HK-2 (cell line): ENCODE measurements around the gene EFCC1.

Experiments used
- DNase-seq: peaks from one replicate; pipeline ENCODE4 v3.0.0-alpha.2; 2018; ENCODE audit not compliant: unreplicated experiment

The EFCC1 gene

DNA sequence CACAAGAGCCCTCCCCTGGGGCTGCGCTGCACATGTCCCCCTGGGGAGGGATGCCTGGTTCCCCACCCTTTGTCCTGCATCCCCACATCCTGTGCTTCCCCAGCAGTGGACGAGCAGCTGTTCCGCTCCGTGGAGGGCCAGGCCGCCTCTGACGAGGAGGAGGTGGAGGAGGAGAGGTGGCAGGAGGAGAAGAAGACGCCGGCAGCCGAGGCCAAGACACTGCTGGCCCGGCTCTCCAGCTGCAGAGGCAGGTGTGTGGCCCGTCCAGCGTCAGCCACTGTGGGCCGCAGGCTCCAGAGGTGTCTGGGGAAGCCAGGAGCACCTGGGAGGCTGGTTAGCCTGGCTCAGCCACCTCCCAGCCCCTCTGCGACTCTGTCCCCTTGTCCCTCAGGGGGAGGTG, 31.6 kb downstream of the EFCC1 start:
- DNase-seq: no peak

DNA sequence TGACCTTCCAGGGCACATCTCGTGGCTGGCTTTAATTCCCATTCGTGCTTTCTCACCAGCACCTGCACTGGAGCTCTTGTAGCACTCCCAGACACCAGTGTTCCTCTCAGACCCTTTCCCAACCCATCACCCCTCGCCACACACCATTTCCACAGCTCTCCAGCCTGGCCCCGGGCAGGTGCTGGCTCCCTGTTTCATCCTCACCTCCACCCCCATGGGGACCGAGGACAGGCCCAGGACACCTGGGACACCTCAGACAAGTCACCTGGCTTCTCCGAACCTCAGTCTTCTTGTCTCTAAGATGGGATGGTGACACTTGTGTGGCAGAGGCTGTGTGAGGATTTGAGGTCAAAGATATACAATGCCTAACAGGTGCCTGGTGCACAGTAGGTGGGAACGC, 32.0 kb downstream of the EFCC1 start:
- no peak for DNase-seq

DNA sequence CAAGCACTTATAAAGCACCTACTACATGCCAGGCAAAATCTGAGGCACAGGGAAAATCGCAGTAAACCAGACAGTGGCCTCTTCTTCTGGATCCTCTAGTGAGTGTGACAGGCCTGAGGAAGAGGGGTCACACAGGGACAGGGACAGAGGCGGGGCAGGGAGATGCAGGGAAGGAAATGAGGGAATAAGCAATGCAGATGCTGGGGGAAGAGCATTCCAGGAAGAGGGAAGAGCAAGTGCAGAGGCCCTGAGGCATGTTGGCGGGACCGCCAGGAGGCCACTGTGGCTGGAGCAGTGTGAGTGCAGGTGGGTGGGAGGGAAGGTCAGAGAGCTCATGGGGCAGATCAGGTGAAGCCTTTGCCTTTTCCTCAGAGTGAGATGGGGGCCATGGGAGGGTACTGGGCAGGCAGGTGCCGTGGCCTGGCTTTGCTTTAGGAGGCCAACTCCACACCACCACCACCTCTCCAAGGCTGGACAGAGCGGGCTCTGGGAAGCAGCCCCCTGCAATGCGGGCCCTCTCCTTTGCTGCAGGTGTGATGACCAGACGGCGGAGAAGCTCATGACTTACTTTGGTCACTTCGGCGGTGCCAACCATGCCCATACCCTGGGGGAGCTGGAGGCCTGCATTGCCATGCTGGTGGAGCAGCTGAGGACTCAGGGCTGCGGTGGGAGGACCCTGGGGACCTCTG, 32.7 kb downstream of the EFCC1 start:
- no peak for DNase-seq

DNA sequence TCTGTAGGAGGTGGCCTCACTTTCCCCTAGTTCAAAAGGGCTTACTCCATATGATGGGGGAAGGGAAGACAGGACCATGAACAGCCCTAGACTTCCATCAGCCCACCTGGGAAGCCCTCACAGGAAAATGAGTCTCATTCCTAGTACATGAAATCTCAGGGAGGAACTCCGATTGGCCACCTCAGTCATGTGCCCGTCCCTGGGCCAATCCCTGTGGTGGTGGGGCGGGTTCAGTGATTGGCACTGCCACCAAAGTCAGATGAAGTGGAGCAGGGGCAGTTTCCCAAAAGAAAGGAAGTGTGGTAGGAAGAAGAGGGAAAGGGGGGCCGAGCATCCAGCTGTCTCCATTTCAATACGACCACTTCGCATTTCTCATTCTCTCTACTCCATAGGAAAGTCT, 33.5 kb downstream of the EFCC1 start:
- no peak for DNase-seq

DNA sequence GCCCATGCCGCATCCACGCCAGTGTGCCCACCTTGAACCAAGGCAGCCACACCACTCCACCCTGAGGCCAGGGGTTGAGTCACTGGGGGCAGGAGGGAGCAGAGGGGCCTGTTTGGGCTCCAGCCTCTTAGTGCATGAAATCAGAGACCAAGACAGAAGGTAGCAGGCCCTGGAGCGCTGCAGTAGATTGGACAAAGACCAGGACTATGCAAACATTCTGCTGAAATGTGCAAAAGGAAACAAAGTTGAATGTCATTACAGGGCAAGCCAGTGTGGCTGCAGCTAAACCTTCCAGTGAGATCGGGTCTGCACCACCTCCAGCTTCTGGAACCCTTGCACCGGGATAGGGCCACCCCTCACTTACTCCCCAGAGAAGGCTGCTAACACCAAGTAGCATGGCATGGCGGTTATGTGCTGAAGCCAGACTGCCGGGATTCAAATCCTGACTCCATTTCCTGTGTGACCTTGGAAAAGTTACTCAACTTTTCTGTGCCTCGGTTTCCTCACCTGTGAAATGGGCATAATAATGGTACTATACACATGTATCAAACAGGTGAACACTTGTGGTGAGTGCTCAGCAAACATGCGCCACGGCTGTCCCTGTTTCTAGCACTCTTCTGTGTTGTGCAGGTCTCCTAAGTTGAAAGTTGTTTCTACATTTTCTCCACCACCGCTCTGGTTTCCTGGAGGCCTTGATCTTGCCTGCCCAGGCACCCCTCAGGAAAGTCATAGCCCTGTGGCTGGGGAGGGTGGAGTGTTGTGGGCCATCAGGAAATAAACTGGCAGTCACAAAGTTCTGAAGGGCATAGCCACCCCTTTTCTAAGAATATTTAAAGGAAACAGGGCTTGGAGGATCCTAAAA, 34.5 kb downstream of the EFCC1 start:
- DNase-seq: no peak

DNA sequence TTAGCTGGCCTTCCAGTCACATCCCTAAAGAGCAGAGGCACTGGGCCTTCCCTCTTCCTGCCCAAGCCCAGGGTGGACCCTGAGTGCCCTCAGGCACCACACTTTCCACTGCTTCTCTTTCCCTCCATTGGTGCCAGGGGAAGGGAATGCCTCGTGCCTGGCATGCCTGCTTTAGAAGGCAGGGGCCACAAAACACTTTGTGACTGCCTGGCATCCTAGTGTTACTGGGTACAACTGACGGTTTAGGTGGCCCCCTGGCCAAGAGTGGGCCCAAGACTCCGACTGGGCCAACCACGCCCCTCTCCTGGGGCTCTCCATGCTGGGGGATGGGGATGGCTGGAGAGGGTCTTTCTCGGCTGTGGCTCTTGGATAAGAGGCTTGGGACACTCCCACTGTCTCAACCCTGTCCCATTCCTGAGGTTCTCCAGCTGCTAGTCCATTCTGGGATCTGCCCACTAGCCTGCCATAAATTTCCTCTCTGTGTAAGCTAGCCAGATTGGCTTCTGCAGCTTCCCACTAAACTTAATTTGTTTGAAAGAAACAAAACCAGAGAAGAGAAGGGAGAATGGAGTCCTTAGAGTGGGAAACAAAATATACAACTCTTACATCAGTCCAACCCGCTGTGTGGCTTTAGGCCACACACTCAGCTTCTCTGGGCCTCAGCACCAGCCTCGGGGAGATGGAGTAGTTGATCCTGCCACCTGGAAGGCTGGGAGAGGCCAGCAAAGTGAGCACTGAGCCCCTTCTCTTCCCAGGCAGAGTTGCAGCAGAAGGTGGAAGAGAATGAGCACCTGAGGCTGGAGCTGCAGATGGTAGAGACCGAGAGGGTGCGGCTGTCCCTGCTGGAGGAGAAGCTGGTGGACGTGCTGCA, 35.4 kb downstream of the EFCC1 start:
- DNase-seq: no peak

DNA sequence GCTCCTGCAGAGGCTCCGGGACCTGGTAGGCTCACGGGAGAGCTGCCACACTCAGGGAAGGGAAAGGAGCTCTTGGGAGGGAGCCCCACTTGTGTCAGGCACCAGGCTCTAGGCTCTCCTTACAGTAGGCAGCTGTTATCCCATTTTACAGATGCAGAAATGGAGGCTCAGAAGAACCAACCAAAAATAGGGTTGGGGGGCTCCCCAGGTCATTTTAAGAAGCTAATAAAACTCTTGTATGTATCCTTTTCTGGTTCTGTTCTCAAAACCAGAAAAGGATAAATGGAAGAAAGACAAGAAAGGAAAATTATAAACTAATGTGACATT, 36.0 kb downstream of the EFCC1 start:
- DNase-seq: no peak

DNA sequence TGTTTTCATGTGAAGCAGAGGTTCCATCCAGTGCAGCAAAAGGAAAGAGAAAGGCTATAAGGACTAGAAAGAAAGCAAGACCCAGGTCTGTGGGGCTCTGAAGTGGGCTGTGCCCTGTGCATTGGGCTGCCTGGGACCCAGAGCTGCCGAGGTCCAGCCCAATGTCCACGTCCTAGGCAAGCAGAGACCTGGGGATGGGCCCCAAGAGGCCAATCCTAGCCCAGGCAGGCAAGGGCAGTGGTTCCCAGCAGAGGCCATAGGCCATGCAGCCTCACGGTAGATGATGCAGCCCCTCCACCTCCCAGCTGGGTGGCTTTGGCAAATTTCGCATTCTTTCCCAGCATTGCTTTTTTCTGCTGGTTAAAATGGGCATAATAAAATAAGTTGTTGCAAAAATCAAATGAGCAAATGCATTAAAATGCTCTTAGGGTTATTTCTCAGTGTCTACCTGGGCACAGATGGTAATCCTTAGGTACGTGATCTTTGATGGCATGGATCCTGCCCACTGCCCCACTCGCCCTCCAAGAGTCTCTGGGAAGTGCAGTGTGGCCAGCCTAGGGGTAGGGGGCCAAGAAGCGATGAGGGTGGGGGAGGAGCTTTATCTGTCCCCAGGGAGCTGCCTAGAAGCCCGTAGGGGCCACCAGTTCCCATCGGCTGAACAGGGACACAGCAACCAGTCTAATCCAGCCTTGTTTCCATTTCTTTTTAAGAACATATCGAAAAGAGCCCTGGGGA, 37.2 kb downstream of the EFCC1 start:
- no peak for DNase-seq

DNA sequence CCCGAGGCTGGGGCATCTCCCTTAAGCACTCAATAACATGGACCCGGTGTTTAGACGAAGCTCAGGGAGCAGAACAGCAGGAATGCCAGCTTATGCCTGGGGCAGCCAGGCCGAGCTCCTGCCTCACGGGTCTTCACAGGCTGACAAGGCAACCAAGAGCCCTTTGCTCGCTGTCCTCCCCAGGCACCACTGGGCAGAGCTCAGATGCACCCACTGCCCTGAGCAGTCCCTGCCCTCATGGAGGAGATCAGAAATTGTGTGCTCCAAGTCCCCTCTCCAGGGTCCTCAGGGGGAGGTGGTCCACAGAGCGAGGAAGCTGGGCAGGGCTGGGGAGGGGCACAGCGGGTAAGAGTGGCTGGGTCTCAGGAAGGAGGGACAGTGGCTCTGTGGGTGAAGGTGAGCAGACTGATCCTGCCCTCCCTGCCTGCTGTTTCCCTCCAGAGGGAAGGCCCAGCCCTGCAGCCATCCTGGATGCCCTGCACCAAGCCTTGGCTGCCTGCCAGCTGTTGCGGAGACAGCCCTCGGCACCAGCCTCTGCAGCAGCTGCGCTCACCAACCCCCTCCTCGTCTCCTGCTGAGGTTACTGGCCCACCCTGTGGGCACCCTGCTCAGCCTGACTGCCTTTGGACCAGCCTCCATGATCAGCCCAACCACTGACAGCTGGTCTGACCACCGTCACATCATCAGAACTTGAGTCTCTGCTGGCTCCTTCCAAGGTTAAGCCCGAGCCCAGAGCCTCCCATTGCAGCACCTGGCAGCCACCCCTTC, 38.4 kb downstream of the EFCC1 start:
- no peak for DNase-seq

DNA sequence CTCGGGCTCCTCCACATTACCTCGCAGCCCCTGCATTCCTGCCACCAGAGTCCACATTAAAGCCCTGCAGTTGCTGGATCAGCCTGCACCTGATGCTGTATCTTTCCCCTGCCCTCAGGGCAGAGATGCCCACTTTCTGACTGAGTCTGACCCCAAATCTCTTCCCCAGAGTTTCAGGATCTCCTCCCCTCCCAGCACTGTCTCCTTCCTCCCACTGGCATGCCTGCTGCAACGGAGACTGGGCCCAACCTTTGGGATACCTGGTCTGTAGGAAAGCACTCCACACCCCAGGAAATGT, 38.9 kb downstream of the EFCC1 start:
- DNase-seq: no peak

DNA sequence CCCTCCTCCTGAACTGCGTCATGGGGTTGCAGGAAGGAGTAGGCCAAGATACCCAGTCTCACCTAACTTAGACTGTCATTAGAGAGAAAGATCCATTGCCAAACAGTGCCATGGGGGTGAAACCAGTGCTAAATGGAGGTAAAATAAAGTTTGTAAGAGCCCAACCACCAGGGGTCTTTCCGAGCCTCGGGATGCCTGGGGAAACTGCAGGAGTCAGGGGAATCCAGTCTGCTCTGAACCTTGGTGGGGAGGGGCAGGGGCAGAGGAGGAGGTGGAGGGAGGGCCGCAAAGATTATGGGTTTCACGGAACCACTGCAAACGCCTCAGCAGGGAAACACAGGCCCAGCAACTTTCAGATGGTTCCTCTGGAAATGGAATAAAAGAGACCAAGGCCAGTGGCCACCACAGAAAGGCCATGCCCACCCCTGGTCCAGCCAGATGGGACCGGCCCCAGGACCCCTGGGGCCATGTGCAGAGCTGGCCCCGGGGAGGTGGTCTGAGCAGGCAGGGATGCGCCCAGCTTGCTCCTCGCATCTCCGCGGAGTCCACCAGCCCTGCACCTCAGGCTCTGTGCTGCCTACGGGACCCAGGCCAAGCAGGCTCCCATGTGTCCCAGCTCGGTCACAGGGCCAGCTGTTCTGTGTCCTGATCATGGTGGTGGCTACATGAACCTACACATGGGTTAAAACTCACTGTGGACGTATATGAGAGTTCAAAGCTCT, 39.6 kb downstream of the EFCC1 start:
- no peak for DNase-seq

DNA sequence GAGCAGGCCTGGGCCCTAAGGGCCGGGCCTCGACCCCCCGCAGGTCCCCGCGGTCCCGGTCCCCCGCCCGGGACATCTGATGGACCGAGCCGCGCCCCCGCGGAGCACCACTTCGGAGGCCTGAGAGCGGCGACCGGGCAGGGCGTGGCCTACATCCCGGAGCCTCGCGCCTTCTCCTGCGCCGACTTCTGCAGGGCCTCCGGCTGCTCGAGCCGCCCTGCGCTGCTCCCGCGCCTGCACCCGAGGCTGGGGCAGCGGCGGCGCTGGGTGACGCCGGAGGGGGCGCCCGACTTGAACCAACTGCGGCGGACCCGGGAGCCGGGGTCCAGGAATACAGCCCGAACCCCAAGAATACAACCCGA, 44.6 kb downstream of the EFCC1 start:
- DNase-seq: no peak

DNA sequence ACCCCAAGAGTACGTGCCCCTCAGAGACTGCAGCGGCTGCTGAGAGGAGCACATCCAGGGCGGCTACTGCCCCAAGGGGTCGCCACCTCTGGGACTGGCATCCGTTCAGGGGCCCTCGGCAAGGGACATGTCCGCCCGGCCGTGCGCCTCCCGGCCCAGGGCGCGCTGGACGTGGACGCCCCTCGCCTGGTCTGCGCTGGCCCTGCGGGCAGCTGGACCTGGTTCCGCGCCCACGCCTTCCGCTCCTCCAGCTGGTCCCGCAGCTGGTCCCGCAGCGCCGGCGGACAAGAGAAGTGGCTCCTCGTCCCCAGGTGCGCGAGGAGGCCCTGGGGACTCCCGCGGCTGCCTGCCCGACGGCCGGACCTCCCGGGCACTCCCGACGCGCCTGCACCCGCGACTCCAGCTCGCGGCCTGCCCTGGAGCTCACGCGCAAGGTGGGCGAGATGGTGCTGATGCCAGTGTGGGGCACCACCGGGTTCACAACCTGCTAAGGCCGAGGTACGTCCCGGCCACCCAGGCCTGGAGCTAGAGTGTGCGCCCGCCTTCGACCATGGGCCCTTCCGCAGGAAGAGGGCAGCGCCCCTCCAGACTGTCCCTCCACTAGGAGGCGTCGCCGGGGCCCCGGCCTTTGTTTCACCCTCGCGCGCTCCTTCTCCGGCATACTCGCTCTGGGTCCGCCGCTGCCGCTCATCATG, 45.1 kb downstream of the EFCC1 start:
- DNase-seq: no peak

DNA sequence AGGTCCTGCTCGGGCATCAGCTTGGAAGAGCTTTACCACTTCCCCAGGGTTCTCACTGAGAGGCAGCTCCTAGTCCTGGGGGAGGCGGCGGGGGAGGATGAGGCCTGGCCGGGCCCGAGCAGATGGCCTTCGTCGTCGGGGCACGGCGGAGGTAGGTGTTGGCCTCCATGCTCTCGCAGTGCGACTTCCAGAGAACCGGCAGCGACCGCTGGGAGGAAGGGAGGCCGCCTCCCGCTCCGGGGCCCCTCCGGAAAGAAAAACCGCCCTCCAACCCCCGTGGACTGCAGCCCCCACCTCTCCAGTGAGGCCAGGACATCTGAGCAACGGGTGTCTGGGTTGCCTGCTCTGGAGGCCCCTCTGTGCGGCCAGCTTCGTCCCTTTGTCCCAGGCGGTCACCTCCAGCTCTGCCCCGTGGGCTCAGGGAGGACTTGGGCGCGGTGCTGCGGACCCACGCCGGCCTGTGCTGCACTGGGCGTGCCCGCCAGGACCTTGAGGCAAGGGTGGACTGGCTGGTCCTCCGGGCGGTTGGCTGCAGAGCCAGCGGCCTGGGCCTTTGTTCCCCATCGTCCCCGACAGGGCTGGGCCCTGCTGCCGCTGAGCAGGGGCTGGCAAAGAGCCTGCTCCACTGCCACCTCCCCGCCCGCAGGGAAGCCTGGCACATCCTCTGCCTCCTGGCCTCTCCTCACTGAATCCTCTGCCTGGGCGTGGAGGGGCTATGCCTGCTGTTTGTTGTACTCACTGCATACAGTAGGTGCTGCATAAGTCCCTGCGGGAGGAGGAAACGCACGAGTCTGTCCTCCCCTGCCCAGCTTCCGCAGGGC, 45.8 kb downstream of the EFCC1 start:
- DNase-seq: no peak

DNA sequence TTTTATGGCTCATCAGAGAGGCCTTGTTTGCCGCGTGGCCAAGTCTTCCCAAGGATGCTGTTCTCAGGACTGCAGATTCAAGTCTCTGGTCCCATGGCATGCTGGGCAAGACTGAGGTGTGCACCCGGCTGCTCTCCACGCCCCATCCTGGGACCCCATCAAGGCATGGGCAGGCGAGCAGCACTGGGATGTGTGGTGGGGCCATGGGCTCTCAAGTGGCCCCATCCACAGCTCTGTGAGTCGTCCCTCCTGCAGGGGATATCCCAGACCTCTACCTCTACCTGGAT, 46.4 kb downstream of the EFCC1 start:
- no peak for DNase-seq

DNA sequence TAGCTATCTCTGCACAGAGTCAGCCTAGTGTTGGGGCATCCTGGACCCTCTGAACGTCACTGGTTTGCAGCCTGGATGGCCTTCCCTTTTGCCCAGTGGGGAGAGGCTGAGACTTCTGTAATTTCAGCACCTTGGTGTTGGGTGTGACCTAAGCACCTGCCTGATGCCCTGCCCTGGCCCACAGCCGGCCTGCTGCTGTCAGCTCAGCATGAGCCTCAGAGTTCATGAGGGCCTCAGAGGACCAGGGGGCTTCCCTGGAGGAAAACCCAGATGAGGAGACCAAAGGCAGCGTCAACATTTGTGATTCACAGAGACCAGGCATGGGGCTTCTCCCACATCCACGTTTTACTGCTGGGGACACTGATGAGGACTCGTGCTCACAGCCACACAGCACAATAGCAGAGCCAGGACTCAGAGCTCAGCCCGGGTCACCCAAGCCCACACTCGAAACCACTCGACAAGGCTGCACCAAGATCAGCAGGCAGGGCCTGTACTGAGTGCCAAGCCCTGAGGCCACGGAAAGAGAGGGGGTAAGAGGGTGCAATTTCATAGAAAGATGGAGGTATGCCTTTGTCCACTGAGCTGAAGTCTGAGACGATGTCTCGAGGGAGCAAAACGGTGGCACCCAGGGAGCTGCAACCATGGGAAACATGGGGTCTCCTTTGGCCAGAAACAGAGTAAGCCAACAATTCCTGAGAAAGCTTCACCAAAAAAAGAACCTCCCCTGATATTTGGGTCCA, 49.6 kb downstream of the EFCC1 start:
- DNase-seq: no peak

DNA sequence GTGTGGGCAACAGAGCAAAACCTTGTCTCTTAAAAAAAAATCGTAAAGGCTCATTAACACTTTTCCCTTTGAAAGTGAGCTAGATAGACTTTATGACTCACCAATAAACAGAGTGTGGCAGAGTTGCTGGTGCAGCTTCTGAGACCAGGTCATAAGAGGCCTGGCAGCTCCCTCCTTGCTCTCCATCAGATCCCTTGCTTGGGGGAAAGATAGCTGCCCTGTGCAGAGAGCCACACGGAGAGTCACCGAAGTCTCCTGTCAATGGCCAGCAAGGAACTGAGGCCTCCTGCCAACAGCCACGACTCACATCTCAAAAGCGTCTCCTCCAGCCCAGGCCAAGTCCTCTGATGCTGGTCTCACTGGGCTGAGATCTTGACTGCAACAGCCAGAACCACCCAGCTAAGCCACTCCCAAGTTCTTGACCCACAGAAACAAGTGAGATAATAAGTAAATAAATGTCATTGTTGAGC, 50.8 kb downstream of the EFCC1 start:
- DNase-seq: no peak

DNA sequence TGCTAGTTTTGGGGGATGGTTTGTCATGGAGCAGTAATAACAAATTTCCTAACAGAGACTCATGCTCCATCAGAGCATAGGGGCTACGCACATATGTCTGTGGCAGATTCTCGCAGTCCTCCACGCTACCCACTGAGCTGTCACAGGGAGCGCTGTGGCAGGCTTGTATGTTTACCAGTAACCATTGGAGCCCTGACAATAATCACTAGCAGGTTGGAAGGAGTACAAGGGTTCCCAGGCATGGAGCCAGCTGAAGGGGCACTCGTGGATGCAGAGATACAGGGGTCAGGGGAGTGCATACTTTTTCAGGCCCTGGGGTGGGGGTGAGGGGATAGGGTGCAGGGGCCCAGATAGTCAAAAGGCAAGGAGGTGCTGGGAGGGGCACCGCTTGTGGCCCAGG, 51.6 kb downstream of the EFCC1 start:
- DNase-seq: no peak
